Measurements from ENCODE around the gene MTX2.

MTX2 gene

GRCh38 chr2:176269319-176270099 is at the start of gene MTX2:
MTX2 (plus strand) TSS chr2:176269442; CDS start chr2:176269630, 188 bp downstream.
- peak; percentile 45 for DNase-seq (ENCODE audit: low read depth)

GRCh38 chr2:176227874-176228273 is 41.4 kb upstream of the MTX2 start:
- DNase-seq (ENCODE audit: low read depth) = no peak

- no peak for DNase-seq (ENCODE audit: low read depth)
Measured at GRCh38 chr2:176234156-176234555, 35.1 kb upstream of the MTX2 start.

- DNase-seq (ENCODE audit: low read depth) = no peak
Measured at GRCh38 chr2:176234940-176235339, 34.3 kb upstream of the MTX2 start.

- DNase-seq (ENCODE audit: low read depth) = no peak
Measured at GRCh38 chr2:176237456-176237855, 31.8 kb upstream of the MTX2 start.

- DNase-seq (ENCODE audit: low read depth) = no peak
Measured at GRCh38 chr2:176239031-176239430, 30.2 kb upstream of the MTX2 start.

- no peak for DNase-seq (ENCODE audit: low read depth)
Measured at GRCh38 chr2:176240301-176240700, 28.9 kb upstream of the MTX2 start.

- DNase-seq (ENCODE audit: low read depth) = no peak
Measured at GRCh38 chr2:176242276-176242675, 27.0 kb upstream of the MTX2 start.

GRCh38 chr2:176246331-176246730 is 22.9 kb upstream of the MTX2 start:
- DNase-seq (ENCODE audit: low read depth) = no peak

- DNase-seq (ENCODE audit: low read depth) = no peak
Measured at GRCh38 chr2:176247859-176248258, 21.4 kb upstream of the MTX2 start.

GRCh38 chr2:176251928-176252327 is 17.3 kb upstream of the MTX2 start:
- no peak for DNase-seq (ENCODE audit: low read depth)

GRCh38 chr2:176260689-176261088 is 8.6 kb upstream of the MTX2 start:
- DNase-seq (ENCODE audit: low read depth) = no peak

- DNase-seq (ENCODE audit: low read depth) = no peak
Measured at GRCh38 chr2:176261136-176261535, 8.1 kb upstream of the MTX2 start.

GRCh38 chr2:176268976-176269318 is 295 bp upstream of the MTX2 start:
- no peak for DNase-seq (ENCODE audit: low read depth)

- DNase-seq (ENCODE audit: low read depth) = no peak
Measured at GRCh38 chr2:176270100-176270750, 983 bp downstream of the MTX2 start.

- no peak for DNase-seq (ENCODE audit: low read depth)
Measured at GRCh38 chr2:176272870-176273459, 3.7 kb downstream of the MTX2 start.

- DNase-seq (ENCODE audit: low read depth) = no peak
Measured at GRCh38 chr2:176278927-176279326, 9.7 kb downstream of the MTX2 start.

GRCh38 chr2:176280156-176280555 is 10.9 kb downstream of the MTX2 start:
- no peak for DNase-seq (ENCODE audit: low read depth)

- DNase-seq (ENCODE audit: low read depth) = no peak
Measured at GRCh38 chr2:176280867-176281658, 11.8 kb downstream of the MTX2 start.

- no peak for DNase-seq (ENCODE audit: low read depth)
Measured at GRCh38 chr2:176283291-176284068, 14.2 kb downstream of the MTX2 start.

GRCh38 chr2:176284461-176285049 is 15.3 kb downstream of the MTX2 start:
- no peak for DNase-seq (ENCODE audit: low read depth)

All from stimulated activated CD8-positive, alpha-beta memory T cell treated with anti-CD3 and anti-CD28 coated beads, Interleukin-7, amount 100 ng/mL, for 24 hours (primary cell).